ENCODE measurements around the gene DCAF7.

DNA sequence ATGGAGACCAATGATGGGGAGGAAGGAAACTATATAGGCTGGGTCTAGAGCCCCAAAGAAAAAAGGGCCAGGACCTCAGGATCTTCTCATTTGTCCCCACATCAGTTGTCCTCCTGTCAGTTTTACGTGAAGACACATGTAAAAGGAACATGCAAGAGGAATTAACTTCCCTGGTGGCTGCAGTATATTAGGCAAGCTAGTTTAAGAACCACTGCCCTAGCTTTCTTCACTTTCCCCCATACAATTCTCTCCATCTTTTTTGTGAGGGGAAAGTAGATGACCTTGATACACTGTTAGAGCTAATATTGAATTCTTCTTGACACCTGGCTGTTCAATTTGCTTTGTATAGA lies 74.2 kb downstream of the DCAF7 start:
- TF ChIP-seq, protein P1, sequence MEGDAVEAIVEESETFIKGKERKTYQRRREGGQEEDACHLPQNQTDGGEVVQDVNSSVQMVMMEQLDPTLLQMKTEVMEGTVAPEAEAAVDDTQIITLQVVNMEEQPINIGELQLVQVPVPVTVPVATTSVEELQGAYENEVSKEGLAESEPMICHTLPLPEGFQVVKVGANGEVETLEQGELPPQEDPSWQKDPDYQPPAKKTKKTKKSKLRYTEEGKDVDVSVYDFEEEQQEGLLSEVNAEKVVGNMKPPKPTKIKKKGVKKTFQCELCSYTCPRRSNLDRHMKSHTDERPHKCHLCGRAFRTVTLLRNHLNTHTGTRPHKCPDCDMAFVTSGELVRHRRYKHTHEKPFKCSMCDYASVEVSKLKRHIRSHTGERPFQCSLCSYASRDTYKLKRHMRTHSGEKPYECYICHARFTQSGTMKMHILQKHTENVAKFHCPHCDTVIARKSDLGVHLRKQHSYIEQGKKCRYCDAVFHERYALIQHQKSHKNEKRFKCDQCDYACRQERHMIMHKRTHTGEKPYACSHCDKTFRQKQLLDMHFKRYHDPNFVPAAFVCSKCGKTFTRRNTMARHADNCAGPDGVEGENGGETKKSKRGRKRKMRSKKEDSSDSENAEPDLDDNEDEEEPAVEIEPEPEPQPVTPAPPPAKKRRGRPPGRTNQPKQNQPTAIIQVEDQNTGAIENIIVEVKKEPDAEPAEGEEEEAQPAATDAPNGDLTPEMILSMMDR (IDR thresholded peaks at IDR 0.05), result no peak
- no peak for TF ChIP-seq POLR2AphosphoS5 (IDR thresholded peaks at IDR 0.05)
